ENCODE measurements around the gene MBD6.

Gene MBD6

DNA sequence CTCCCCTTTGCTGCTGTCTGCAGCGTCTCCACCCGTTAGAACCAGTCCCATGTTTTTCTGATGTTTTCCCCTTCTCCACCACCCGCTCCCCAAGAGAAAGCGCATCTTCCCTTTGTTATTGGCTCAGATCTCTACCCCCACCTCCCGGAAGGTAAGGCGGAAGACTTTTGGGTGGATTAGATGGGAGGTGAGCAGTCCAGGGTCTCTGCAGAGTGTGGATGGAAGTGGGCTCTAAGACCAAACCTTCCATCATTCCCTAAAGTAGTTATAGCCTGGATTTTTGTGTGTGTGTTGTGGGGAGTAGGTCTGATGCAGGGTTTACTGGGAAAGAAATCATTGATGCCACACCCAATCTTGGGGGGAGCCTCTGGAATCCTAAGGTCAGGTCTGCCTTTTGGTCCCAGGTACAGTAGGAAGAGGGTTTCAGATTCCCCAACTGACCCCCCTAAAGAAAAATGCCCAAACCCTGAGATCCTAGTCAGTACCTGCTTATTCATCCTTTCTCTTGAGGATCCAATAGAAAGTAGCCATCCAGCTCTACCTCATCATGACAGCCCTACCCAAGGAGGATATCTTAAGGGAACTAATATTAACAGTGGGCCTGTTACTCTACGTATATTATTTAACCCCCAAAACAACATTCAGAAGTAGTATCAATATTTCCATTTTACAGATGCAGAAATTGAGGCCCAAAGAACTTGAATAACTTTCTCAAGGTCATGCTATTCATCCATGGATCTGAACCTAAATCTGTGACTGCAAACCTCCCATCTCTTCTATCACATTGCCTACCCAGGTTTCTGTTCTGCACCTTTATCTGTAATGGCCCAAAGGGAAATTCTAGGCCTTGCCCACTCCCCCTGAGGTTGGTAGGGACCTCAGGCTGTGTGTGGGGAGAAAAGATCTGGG lies 28.3 kb downstream of the MBD6 start:
- no peak for DNase-seq (ENCODE audit: low read depth)
- TF ChIP-seq, protein P1, sequence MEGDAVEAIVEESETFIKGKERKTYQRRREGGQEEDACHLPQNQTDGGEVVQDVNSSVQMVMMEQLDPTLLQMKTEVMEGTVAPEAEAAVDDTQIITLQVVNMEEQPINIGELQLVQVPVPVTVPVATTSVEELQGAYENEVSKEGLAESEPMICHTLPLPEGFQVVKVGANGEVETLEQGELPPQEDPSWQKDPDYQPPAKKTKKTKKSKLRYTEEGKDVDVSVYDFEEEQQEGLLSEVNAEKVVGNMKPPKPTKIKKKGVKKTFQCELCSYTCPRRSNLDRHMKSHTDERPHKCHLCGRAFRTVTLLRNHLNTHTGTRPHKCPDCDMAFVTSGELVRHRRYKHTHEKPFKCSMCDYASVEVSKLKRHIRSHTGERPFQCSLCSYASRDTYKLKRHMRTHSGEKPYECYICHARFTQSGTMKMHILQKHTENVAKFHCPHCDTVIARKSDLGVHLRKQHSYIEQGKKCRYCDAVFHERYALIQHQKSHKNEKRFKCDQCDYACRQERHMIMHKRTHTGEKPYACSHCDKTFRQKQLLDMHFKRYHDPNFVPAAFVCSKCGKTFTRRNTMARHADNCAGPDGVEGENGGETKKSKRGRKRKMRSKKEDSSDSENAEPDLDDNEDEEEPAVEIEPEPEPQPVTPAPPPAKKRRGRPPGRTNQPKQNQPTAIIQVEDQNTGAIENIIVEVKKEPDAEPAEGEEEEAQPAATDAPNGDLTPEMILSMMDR (IDR thresholded peaks at IDR 0.05; ENCODE audit: insufficient read depth, low read depth, low read length, missing control alignments) = no peak
- no peak overlapping the region for H3K4me3 ChIP-seq (ENCODE audit: low read length)

DNA sequence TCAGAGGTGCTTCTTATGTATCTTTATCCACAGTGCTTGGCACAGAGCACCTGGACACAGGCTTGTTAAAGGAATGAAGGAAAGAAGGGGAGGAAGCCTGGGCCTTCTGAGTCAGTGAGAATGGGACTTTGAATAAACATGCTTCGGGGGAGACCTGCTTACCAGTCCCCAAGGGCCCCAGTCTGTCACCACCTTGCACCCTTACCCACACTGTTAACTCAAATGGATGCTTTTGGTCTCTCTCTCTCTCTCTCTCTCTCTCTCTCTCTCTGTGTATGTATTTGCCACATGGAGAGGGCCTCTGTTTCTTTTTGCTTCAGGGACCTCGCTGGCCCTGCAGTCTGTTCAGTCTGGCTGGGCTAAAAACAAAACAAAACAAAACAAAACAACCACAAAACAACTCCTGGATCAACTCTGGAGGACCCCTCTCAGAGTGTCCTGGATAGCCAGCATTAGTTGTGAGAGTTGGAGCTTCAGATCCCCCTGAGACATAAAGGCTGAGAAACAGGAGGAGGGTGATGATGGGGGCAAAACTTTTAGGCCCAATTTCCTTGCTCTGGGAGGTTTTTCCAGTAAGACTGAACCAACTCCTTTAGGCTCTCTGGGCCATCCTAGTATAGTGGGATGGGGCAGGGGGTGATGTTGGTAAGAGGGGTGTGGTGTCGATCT lies 29.1 kb downstream of the MBD6 start:
- TF ChIP-seq, protein P1 (IDR thresholded peaks at IDR 0.05; ENCODE audit: insufficient read depth, low read depth, low read length, missing control alignments) = no peak
- H3K4me3 ChIP-seq (ENCODE audit: low read length) = no peak overlapping the region
- no peak for DNase-seq (ENCODE audit: low read depth)

DNA sequence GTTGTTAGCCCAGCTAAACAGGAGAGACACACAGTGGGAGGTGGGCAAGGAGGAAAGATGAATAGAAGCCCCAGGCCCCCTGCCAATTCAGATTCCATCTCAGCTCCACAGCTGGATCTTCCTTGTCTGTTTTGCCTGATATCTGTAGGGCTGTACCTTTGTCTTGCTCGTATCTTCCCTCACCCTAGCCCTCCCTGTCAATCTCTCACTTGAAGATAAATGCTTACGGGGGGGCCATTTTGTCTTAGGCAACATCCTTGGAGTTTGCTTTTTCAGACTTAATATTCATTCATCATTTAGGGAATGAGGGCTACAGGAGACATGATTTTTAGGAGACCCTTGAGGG lies 29.7 kb downstream of the MBD6 start:
- no peak overlapping the region for H3K4me3 ChIP-seq (ENCODE audit: low read length)
- TF ChIP-seq, protein P1 (IDR thresholded peaks at IDR 0.05; ENCODE audit: insufficient read depth, low read depth, low read length, missing control alignments) = no peak
- no peak for DNase-seq (ENCODE audit: low read depth)

DNA sequence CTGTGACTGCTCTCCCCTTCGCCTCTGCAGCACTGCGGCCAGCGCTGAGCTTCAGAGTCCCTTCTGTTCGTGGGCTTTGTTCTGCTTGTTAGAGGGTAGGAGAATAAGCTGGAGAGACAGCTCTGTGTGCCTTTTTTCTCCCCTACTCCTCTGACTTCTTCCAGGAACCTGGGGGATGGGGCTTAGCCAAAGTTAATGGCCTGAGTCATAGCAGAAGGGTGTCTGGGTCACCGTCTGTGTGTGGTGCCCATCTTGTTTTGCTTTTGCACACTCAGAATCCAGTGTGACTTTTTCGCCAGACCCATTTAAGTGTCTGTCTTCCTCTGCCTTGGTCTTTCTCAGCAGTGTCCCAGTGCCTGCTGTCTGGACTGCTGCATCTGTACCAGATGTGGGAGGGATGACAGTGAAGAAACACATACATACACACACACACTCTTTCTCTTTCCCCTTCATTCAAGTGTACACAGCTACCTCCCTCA lies 30.2 kb downstream of the MBD6 start:
- H3K4me3 ChIP-seq (ENCODE audit: low read length) = no peak overlapping the region
- TF ChIP-seq, protein P1 (IDR thresholded peaks at IDR 0.05; ENCODE audit: insufficient read depth, low read depth, low read length, missing control alignments) = no peak
- no peak for DNase-seq (ENCODE audit: low read depth)

DNA sequence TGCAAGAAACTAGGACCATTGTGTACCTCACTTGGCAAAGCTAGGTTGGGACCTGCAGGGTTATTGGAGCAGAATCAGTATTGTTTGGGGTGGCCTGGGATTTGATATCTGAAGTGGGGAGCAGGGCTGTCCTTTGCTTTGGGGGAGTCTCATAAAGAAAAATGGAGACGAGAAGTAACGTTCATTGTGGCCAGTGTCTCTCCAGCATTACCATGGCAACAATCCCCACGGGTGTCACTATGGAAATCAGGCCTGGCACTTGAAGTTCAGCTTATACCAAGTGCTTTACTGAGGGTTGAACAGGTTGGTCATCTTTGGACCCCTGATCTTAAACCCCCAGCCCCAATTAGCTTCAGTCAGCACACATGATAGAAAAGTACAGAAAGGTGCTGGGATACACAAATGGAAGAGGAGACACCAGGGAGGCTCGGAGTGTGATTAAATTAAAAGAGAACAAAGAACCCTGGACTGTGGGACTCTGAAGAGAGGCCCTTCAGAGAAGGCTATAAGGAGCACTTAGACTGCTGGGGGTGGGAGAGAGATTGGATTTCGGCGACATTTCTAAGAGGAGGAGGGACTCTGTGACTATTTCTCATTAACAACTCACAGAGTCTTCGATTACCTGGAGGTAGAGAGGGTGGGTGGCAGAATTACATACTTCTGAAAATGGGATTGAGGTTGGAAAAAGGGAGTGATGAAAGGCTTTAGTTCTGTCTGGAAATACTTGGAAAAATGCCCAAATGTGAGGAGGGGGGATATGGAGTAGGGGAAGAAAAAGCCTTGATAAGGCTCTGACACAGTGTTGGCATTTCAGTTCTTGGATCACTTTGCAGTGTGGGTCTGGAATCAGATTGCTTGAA lies 30.9 kb downstream of the MBD6 start:
- TF ChIP-seq, protein P1 (IDR thresholded peaks at IDR 0.05; ENCODE audit: insufficient read depth, low read depth, low read length, missing control alignments) = no peak
- DNase-seq (ENCODE audit: low read depth) = no peak
- no peak overlapping the region for H3K4me3 ChIP-seq (ENCODE audit: low read length)

DNA sequence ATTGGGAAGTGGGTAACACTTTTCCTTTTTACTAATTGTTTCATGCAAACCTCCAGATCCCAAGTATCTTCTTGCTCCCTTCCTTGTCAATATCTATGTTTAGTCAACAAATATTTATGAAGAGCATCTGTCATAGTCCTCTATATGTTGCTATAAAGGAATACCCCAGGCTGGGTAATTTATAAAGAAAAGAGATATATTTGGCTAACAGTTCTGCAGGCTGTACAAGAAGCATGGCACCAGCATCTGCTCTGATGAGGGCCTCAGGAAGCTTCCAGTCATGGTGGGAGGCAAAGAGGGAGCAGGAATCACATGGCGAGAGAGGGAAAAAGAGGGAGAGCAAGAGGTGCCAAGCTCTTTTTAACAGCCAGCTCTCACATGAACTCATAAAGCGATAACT lies 31.8 kb downstream of the MBD6 start:
- TF ChIP-seq, protein P1 (IDR thresholded peaks at IDR 0.05; ENCODE audit: insufficient read depth, low read depth, low read length, missing control alignments) = no peak
- DNase-seq (ENCODE audit: low read depth) = no peak
- H3K4me3 ChIP-seq (ENCODE audit: low read length) = no peak overlapping the region

Measured in epithelial cell of esophagus (primary cell).